ENCODE results near the gene ARHGAP23. TPM values are rescaled to one million over a fixed set of nuclear protein-coding genes. Genes with fewer than 3 reads are reported as not detected.

ARHGAP23 gene
- total RNA-seq, 1 experiment from 2014 or later, result 19.0 TPM

GRCh38 chr17:38410201-38410600 is 18.1 kb upstream of the ARHGAP23 start:
- Histone ChIP-seq H3K4me1 (ENCODE audit: insufficient read depth, low read length, poor library complexity, severe bottlenecking) (peaks cover 5% of the 10 kb centered on the region), H3K27ac (ENCODE audit: low read depth, low read length, poor library complexity, severe bottlenecking) (no peak overlapping the region), H3K27me3 (replicated peaks; ENCODE audit: insufficient read depth, low read depth, low read length, poor library complexity) (no peaks in the 10 kb centered on the region), H3K36me3 (ENCODE audit: insufficient read depth, low read length, poor library complexity, severe bottlenecking) (no peaks in the 10 kb centered on the region), H3K4me3 (ENCODE audit: low read depth, low read length, poor library complexity, severe bottlenecking) (no peak overlapping the region), H3K9me3 (ENCODE audit: low read depth, low read length, poor library complexity, severe bottlenecking) (no peaks in the 10 kb centered on the region)
- BruUV-seq (replicated peaks), result no TSS peak
- no peak for TF ChIP-seq EZH2 (IDR thresholded peaks at IDR 0.05; ENCODE audit: borderline replicate concordance, low read depth, low read length, poor library complexity, severe bottlenecking)
- no peak for TF ChIP-seq CTCF (conservative IDR thresholded peaks at IDR 0.05; ENCODE audit: low read depth, low read length)
- DNase-seq (ENCODE audit: low spot score), result no peak
- POLR2A ChIA-PET (ENCODE audit: low non-redundant PET), result no interaction called here
- intact Hi-C loops (cut with micrococcal nuclease; ENCODE audit: unreplicated experiment), result no loop called here
- CTCF ChIA-PET, result no interaction called here

- intact Hi-C loops (cut with micrococcal nuclease; ENCODE audit: unreplicated experiment), result no loop called here
- H3K4me3 ChIP-seq (ENCODE audit: low read depth, low read length, poor library complexity, severe bottlenecking), result no peak overlapping the region
- no peak for TF ChIP-seq CTCF (conservative IDR thresholded peaks at IDR 0.05; ENCODE audit: low read depth, low read length)
- no peak for TF ChIP-seq EZH2 (IDR thresholded peaks at IDR 0.05; ENCODE audit: borderline replicate concordance, low read depth, low read length, poor library complexity, severe bottlenecking)
- peak overlapping the region; percentile 87 for H3K27ac ChIP-seq (ENCODE audit: low read depth, low read length, poor library complexity, severe bottlenecking)
- H3K27me3 ChIP-seq (replicated peaks; ENCODE audit: insufficient read depth, low read depth, low read length, poor library complexity), result no peaks in the 10 kb centered on the region
- DNase-seq (ENCODE audit: low spot score), result peak; percentile 51
- H3K9me3 ChIP-seq (ENCODE audit: low read depth, low read length, poor library complexity, severe bottlenecking), result no peaks in the 10 kb centered on the region
- ChIA-PET CTCF (interaction anchor here (0.7 to 1.6 kb wide), 4 partner anchors 63 to 94 kb away, joined by 3 to 27 read pairs (median 8); partner anchors contain the start of gene SOCS7), POLR2A (ENCODE audit: low non-redundant PET) (interaction anchor here (0.7 kb wide), 1 partner anchor 306 kb away, joined by 9 read pairs; no protein-coding TSS in a partner anchor)
- no TSS peak for BruUV-seq (replicated peaks)
- H3K4me1 ChIP-seq (ENCODE audit: insufficient read depth, low read length, poor library complexity, severe bottlenecking), result peaks cover 19% of the 10 kb centered on the region
- H3K36me3 ChIP-seq (ENCODE audit: insufficient read depth, low read length, poor library complexity, severe bottlenecking), result no peaks in the 10 kb centered on the region
These were observed 12.7 kb upstream of the ARHGAP23 start for GRCh38 chr17:38415250-38416194.

- Histone ChIP-seq H3K27me3 (replicated peaks; ENCODE audit: insufficient read depth, low read depth, low read length, poor library complexity) (no peaks in the 10 kb centered on the region), H3K27ac (ENCODE audit: low read depth, low read length, poor library complexity, severe bottlenecking) (no peak overlapping the region), H3K9me3 (ENCODE audit: low read depth, low read length, poor library complexity, severe bottlenecking) (no peaks in the 10 kb centered on the region), H3K4me3 (ENCODE audit: low read depth, low read length, poor library complexity, severe bottlenecking) (no peak overlapping the region), H3K36me3 (ENCODE audit: insufficient read depth, low read length, poor library complexity, severe bottlenecking) (no peaks in the 10 kb centered on the region), H3K4me1 (ENCODE audit: insufficient read depth, low read length, poor library complexity, severe bottlenecking) (peaks cover 19% of the 10 kb centered on the region)
- no peak for DNase-seq (ENCODE audit: low spot score)
- CTCF ChIA-PET, result interaction anchor here (0.5 kb wide), 1 partner anchor 23 kb away, joined by 4 read pairs; no protein-coding TSS in a partner anchor
- TF ChIP-seq EZH2 (IDR thresholded peaks at IDR 0.05; ENCODE audit: borderline replicate concordance, low read depth, low read length, poor library complexity, severe bottlenecking), result no peak
- no peak for TF ChIP-seq CTCF (conservative IDR thresholded peaks at IDR 0.05; ENCODE audit: low read depth, low read length)
- no TSS peak for BruUV-seq (replicated peaks)
- POLR2A ChIA-PET (ENCODE audit: low non-redundant PET), result no interaction called here
- intact Hi-C loops (cut with micrococcal nuclease; ENCODE audit: unreplicated experiment), result no loop called here
These were observed 11.4 kb upstream of the ARHGAP23 start for GRCh38 chr17:38416840-38417209.

Measured in A673 (cell line).